Omental fat pad (tissue), 4 donors: ENCODE results near the gene LNPEP. TPM values are rescaled to one million over a fixed set of nuclear protein-coding genes. Genes with fewer than 3 reads are reported as not detected.

Experiments
- ATAC-seq: fragments of 150-250 bp; one replicate; pipeline ENCODE4 v1.9.1; 2016; ENCODE audit warnings: mild to moderate bottlenecking, moderate library complexity; ENCODE audit not compliant: low FRiP score
- DNase-seq: peaks from one replicate; pipeline ENCODE4 v3.0.0-alpha.2; 2019; ENCODE audit warnings: low spot score
- total RNA-seq, 4 donors: library from RNA; depleted of rRNA; stranded (reverse); fragments of >200 nt; gene quantifications; one replicate each; pipeline ENCODE4 v1.1.0, GENCODE V29; 2016
- TF ChIP-seq, protein P1 (sequence below), 3 donors: fragments of 450-650 bp; IDR thresholded peaks; one replicate each; pipeline ENCODE4 v1.5.1; 2016 to 2017; ENCODE audit warnings: antibody characterized with exemption in 3 of 3, mild to moderate bottlenecking in 3 of 3, moderate library complexity in 2 of 3

LNPEP gene
- total RNA-seq, 4 donors from 2014 or later, result 51.4 to 155 (median 62.8) TPM

GRCh38 chr5:97026721-97027120 is 90.8 kb downstream of the LNPEP start:
- DNase-seq (no peak), ATAC-seq (no peak)
- TF ChIP-seq, protein P1, sequence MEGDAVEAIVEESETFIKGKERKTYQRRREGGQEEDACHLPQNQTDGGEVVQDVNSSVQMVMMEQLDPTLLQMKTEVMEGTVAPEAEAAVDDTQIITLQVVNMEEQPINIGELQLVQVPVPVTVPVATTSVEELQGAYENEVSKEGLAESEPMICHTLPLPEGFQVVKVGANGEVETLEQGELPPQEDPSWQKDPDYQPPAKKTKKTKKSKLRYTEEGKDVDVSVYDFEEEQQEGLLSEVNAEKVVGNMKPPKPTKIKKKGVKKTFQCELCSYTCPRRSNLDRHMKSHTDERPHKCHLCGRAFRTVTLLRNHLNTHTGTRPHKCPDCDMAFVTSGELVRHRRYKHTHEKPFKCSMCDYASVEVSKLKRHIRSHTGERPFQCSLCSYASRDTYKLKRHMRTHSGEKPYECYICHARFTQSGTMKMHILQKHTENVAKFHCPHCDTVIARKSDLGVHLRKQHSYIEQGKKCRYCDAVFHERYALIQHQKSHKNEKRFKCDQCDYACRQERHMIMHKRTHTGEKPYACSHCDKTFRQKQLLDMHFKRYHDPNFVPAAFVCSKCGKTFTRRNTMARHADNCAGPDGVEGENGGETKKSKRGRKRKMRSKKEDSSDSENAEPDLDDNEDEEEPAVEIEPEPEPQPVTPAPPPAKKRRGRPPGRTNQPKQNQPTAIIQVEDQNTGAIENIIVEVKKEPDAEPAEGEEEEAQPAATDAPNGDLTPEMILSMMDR (IDR thresholded peaks at IDR 0.05), result no peak

DNA sequence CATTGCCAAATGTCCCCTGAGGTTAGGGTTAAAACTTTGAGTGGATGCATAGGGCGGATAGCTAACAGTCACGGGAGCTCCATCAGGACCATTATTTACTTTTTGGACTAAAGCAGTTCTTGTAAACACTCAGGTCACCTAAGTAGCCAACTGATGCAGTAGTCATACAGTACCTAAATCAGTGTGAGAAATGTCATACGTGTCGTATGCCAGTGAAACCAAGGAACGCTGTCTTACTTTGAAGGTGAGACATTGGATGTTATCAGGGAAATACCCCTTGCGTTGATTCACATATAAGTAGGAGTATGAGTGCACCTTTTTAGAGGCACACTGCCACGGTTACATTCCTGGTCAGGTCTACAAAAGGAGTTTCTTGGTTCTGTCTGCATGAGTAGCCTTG is 101.9 kb downstream of the LNPEP start:
- TF ChIP-seq, protein P1 (IDR thresholded peaks at IDR 0.05), result no peak
- DNase-seq, result no peak
- no peak for ATAC-seq

GRCh38 chr5:97041239-97041638 is 105.4 kb downstream of the LNPEP start:
- ATAC-seq (no peak), DNase-seq (no peak)
- TF ChIP-seq, protein P1 (IDR thresholded peaks at IDR 0.05), result no peak

DNA sequence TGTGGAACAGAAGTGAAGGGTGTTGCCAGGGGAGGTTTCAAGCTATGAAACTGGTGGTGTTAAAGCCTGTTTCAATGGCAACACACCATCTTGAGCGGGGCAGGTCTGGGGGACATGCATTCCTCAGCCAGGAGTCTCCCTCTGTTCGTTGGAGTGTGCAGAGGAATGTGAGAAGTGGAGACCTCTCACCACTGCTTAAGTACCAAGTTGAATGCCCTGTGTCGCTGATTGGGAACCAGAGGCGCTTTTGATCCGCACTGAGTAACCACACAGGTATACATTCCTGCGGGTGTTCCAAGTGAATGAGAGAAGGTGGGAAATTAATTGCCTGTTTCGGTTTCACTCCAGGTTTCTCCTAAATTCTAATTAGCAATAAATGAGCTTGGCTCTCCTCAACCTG is 107.1 kb downstream of the LNPEP start:
- TF ChIP-seq, protein P1 (IDR thresholded peaks at IDR 0.05), result no peak
- ATAC-seq (no peak), DNase-seq (no peak)

GRCh38 chr5:97043511-97043910 is 107.6 kb downstream of the LNPEP start:
- TF ChIP-seq, protein P1 (IDR thresholded peaks at IDR 0.05), result no peak
- no peak for ATAC-seq

GRCh38 chr5:97044052-97044451 is 108.2 kb downstream of the LNPEP start:
- TF ChIP-seq, protein P1 (IDR thresholded peaks at IDR 0.05), result no peak
- DNase-seq, result no peak
- ATAC-seq, result no peak

More at GRCh38 chr5:97043511-97043910, 107.6 kb downstream of the LNPEP start:
- DNase-seq, result no peak

GRCh38 chr5:97046270-97046982 is 110.5 kb downstream of the LNPEP start:
- no peak for DNase-seq
- TF ChIP-seq, protein P1 (IDR thresholded peaks at IDR 0.05), result no peak
- no peak for ATAC-seq
